ENCODE results near the gene WWC2.

WWC2 gene

DNA sequence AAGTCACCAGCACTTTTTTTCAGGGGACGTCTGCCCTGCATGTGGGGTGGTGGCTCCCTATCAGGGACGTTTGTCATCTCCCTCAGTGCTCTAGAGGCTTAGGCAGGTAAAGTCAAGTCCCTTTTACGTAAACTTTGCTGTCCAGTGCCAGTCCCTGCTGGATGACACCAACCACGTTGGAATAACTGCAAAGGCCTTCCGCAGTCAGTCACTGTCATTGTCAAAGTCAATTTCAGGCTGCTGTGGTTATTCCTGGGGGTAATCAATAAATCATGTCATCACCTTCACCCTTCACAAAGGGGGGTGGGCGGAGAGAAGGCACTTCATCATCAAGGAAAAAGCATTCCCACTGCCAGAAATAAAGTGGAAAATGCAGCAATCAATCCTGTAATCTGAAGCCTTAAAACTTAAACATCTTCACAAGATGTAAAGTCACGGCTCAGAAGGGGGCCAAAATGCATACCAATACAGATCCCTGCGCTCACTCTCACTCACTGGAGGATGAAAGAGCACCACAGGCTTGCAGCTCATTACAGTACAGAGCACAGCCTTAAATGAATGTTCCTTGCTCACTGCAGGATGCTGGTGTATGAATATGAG, 164.8 kb downstream of the WWC2 start:
- Histone ChIP-seq H3K9ac (ENCODE audit: low read depth, low read length) (no peak overlapping the region), H3K36me3 (ENCODE audit: insufficient read depth, low read length) (peaks cover 31% of the 10 kb centered on the region), H3K9me3 (ENCODE audit: control insufficient read depth, insufficient read depth, low read length) (no peaks in the 10 kb centered on the region), H3K4me1 (ENCODE audit: insufficient read depth, low read length) (peaks cover 4% of the 10 kb centered on the region; the same call in 1 of the 2 replicates)

DNA sequence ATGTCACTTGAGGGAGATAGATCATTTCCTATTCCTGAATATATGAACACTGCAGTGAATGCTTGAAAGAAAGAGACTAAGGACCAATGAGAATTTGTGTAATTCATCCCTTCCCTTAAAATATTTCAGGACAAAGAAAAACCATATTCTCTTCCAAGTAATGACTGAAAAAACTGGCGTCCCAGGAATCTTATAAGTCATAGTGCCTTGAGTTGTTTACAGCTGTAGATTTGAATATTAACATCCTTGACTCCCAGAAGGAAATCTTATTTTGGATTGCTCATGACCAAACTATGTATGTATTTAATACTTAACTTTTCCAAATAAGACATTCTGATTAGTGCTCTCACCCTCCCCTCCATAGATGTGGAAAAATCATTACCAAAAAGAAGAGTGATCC, 165.6 kb downstream of the WWC2 start:
- peaks cover 34% of the 10 kb centered on the region for H3K36me3 ChIP-seq (ENCODE audit: insufficient read depth, low read length)
- H3K9me3 ChIP-seq (ENCODE audit: control insufficient read depth, insufficient read depth, low read length): no peaks in the 10 kb centered on the region
- no peak overlapping the region for H3K9ac ChIP-seq (ENCODE audit: low read depth, low read length)
- H3K4me1 ChIP-seq (ENCODE audit: insufficient read depth, low read length): peaks cover 4% of the 10 kb centered on the region; the same call in 1 of the 2 replicates

DNA sequence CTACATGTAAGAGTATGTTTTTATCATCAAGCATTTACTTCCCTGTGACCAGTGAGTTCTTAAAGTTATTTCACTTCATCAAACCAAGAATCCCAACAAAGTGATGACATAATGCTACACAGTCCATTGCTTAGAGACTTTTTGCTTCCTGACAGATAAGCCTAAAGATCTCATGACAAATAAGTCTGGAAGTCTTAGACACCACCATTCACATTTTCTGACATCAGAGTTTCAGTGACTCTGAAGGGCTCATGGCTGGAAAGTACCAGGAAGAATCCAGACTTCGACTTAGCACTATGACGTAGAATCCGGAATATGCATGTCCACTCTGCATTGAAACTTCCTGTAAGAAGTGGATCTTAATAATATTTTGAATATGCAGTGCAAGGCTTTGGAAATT, 167.3 kb downstream of the WWC2 start:
- H3K36me3 ChIP-seq (ENCODE audit: insufficient read depth, low read length): peaks cover 41% of the 10 kb centered on the region
- H3K4me1 ChIP-seq (ENCODE audit: insufficient read depth, low read length): peaks cover 4% of the 10 kb centered on the region; the same call in 1 of the 2 replicates

DNA sequence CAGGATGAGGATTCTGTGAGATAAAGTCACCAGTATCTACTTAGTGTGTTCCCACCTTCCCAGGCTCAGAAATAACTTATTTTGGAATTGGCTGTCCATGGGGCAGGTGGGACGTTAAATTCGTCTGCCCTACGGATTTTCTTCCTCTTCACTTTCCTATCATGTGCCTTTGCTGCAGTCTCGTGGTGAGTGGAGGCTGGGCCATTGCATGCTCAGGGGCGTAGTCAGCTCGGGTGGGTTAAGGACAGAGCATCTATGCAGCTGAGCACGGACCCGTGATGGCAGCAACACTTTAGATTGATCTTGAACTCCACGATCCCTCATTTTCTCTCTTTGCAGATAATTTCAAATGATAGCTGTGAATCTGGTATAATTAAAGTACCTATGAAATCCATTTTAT, 169.5 kb downstream of the WWC2 start:
- Histone ChIP-seq H3K9ac (ENCODE audit: low read depth, low read length) (no peak overlapping the region), H3K4me1 (ENCODE audit: insufficient read depth, low read length) (no peaks in the 10 kb centered on the region), H3K9me3 (ENCODE audit: control insufficient read depth, insufficient read depth, low read length) (peaks cover 5% of the 10 kb centered on the region; the same call in 1 of the 2 replicates), H3K36me3 (ENCODE audit: insufficient read depth, low read length) (peaks cover 42% of the 10 kb centered on the region)

More for the DNA sequence above, 167.3 kb downstream of the WWC2 start:
- H3K9ac ChIP-seq (ENCODE audit: low read depth, low read length): no peak overlapping the region
- H3K9me3 ChIP-seq (ENCODE audit: control insufficient read depth, insufficient read depth, low read length): no peaks in the 10 kb centered on the region

DNA sequence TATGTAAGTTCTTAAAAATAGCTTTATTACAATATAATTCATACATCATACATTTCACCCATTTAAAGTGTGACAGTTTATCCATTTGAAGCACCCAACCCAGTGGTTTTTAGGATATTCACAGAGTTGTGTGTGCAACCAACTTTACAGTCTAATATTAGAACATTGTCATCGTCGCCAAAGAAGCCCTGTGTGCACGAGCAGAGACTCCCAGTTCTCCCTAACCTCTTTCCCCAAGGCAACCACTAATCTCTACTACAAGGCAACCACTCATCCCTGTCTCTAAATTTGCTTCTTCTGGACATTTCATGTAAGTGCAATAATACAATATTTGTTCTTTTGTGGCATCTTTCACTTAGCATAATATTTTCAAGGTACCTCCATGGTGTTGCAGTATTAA, 173.3 kb downstream of the WWC2 start:
- H3K9ac ChIP-seq (ENCODE audit: low read depth, low read length): no peak overlapping the region
- H3K9me3 ChIP-seq (ENCODE audit: control insufficient read depth, insufficient read depth, low read length): peaks cover 24% of the 10 kb centered on the region
- H3K36me3 ChIP-seq (ENCODE audit: insufficient read depth, low read length): peaks cover 26% of the 10 kb centered on the region
- no peaks in the 10 kb centered on the region for H3K4me1 ChIP-seq (ENCODE audit: insufficient read depth, low read length)

DNA sequence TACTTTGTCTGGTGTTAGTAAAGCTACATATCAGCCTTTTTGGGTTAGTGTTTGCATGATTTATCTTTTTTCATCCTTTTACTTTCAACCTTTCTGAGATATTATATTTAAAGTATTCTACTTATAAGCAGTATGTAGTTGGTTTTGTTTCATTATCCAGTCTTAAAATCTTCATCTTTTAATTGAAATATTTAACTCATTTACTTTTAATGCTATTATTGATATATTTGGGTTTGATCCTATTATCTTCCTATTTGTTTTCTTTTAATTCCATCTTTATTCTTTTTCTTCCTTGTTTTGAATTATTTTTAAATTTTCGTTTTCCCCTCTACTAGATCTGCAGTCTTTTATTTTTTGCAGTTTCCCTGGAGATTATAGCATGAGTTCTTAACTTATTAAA, 177.0 kb downstream of the WWC2 start:
- Histone ChIP-seq H3K4me1 (ENCODE audit: insufficient read depth, low read length) (no peaks in the 10 kb centered on the region), H3K9me3 (ENCODE audit: control insufficient read depth, insufficient read depth, low read length) (peaks cover 24% of the 10 kb centered on the region), H3K36me3 (ENCODE audit: insufficient read depth, low read length) (peaks cover 16% of the 10 kb centered on the region)

DNA sequence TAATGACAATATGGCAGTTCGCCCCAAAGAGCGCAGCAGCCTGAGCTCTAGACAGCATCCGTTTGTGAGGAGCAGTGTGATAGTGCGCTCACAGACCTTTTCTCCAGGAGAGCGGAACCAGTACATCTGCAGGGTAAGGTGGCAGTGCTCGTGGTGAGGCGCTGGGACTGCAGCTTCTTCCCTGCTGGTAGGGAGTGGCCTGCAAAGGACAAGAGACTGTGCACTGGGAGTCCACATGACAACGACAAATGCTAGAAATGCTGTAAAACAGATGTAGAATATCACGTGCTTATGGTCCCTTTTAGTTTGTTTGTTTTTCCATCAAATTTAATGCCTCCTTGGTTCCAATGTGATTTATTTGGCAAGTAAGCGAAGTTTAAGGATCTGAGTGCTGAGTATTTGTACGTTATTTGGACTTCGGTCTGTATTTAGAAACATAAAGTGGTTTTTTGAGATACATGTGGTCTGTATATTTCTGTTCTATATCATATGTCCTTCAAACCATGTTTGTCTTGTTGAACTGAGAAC, 185.3 kb downstream of the WWC2 start:
- H3K9ac ChIP-seq (ENCODE audit: low read depth, low read length): no peak overlapping the region
- H3K36me3 ChIP-seq (ENCODE audit: insufficient read depth, low read length): peaks cover 31% of the 10 kb centered on the region
- H3K4me1 ChIP-seq (ENCODE audit: insufficient read depth, low read length): no peaks in the 10 kb centered on the region
- H3K9me3 ChIP-seq (ENCODE audit: control insufficient read depth, insufficient read depth, low read length): no peaks in the 10 kb centered on the region

More for the DNA sequence above, 177.0 kb downstream of the WWC2 start:
- H3K9ac ChIP-seq (ENCODE audit: low read depth, low read length): no peak overlapping the region

DNA sequence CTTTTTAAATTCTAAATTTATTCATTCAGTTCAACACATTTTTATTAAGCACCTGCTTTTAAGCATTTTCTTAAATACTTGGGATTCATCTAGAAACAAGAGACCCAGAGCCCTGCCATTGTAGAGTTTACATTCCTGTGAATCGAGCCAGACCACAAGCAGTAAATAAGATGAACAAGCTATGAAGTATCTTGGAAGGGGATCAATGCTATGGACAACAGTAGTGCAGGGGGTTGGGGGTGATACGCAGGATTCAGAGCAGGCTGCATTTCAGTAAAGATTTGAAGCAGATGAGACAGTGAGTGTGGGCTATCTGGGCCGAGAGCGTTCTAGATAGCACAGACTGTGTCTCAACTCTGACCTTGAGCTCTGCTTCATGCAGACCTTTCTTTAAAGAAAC, 185.9 kb downstream of the WWC2 start:
- Histone ChIP-seq H3K9me3 (ENCODE audit: control insufficient read depth, insufficient read depth, low read length) (no peaks in the 10 kb centered on the region), H3K9ac (ENCODE audit: low read depth, low read length) (no peak overlapping the region), H3K36me3 (ENCODE audit: insufficient read depth, low read length) (peaks cover 38% of the 10 kb centered on the region), H3K4me1 (ENCODE audit: insufficient read depth, low read length) (no peaks in the 10 kb centered on the region)

DNA sequence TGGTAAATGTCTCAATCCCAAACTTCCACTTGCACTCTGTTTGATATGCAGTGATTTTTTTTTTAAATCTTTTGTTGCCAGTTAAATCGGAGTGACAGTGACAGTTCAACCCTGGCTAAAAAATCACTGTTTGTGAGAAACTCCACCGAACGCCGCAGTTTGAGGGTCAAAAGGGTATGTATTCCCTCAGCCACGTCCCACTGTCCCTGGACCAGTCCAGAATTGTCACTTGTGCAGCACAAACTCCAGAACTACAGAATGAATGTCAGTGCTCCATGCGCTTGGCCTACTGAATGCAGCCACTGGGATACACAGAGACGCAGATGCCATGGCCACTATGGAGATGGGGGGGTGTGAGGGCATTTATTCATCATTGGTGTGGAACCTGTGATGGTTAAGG, 186.8 kb downstream of the WWC2 start:
- peaks cover 37% of the 10 kb centered on the region for H3K36me3 ChIP-seq (ENCODE audit: insufficient read depth, low read length)
- no peaks in the 10 kb centered on the region for H3K9me3 ChIP-seq (ENCODE audit: control insufficient read depth, insufficient read depth, low read length)
- H3K4me1 ChIP-seq (ENCODE audit: insufficient read depth, low read length): no peaks in the 10 kb centered on the region
- H3K9ac ChIP-seq (ENCODE audit: low read depth, low read length): no peak overlapping the region

DNA sequence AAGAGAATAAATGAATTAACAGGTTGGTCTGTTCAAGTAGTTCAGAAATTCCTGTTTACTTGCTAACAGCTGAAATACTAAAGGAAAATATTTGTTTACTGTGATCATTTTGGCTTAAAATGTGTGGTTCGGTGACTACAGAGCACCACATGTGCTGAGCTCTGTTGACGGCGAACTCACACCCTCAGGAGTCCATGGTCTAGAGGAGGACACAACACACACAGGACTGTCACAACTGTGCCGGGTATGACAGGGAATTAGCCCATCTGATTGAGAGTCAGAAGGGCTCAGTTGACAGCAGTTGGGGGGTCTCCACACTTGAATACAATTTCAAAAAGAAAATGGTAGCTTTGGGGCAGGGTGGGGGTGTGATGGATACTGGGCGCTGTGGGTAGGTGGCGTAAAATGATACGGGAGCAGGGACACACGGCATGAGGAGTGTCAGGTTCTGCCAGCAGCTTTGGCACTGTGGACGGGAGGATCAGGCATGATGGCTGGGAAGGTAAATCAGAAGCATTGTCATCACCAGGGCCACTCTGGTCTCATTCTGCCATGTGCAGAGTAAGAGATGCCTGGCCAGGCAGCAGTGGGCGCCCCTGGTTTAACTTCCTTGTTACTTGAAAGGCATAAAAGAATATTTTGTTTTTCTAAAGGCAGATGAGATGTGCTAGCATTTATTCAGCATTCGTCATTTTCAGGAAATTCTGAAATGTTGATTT, 187.7 kb downstream of the WWC2 start:
- Histone ChIP-seq H3K4me1 (ENCODE audit: insufficient read depth, low read length) (no peaks in the 10 kb centered on the region), H3K9me3 (ENCODE audit: control insufficient read depth, insufficient read depth, low read length) (no peaks in the 10 kb centered on the region), H3K9ac (ENCODE audit: low read depth, low read length) (no peak overlapping the region), H3K36me3 (ENCODE audit: insufficient read depth, low read length) (peaks cover 38% of the 10 kb centered on the region)

DNA sequence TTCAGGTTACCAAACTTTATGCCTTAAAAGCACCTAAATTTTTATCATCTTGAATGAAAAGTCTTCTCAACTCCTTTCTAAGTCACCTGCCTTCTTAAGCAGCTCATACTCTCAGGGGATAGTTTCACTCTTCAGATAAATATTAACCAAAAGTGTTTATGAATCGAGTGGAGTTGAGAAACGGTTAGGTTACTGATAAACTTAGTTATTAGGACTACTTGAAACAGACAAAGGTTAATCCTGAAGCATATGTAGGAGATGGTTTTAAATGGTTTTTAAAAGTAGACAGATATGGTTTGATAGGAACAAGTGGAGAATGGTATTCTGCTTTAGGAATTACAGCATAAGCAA, 188.2 kb downstream of the WWC2 start:
- Histone ChIP-seq H3K9ac (ENCODE audit: low read depth, low read length) (no peak overlapping the region), H3K36me3 (ENCODE audit: insufficient read depth, low read length) (peaks cover 38% of the 10 kb centered on the region), H3K9me3 (ENCODE audit: control insufficient read depth, insufficient read depth, low read length) (no peaks in the 10 kb centered on the region), H3K4me1 (ENCODE audit: insufficient read depth, low read length) (no peaks in the 10 kb centered on the region)

DNA sequence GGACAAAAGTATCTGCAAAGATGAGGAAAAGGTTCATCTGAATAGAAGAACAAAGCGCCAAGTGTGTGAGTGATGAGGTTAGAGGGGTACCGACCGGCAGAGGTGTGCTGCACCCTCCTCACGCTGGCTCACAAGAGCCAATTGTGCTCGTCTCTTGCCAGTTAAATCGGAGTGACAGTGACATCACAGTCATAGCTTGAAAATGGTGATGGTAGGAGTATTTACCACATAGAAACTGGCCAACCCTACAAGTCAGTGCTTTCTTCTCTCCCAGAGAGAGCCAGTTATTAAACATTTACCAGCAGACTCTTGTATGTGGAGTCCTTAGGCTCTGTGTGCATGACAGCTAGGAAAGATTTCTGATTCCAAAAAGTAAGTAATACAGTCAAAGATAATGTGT, 188.6 kb downstream of the WWC2 start:
- Histone ChIP-seq H3K9ac (ENCODE audit: low read depth, low read length) (no peak overlapping the region), H3K4me1 (ENCODE audit: insufficient read depth, low read length) (no peaks in the 10 kb centered on the region), H3K9me3 (ENCODE audit: control insufficient read depth, insufficient read depth, low read length) (no peaks in the 10 kb centered on the region), H3K36me3 (ENCODE audit: insufficient read depth, low read length) (peaks cover 35% of the 10 kb centered on the region)

DNA sequence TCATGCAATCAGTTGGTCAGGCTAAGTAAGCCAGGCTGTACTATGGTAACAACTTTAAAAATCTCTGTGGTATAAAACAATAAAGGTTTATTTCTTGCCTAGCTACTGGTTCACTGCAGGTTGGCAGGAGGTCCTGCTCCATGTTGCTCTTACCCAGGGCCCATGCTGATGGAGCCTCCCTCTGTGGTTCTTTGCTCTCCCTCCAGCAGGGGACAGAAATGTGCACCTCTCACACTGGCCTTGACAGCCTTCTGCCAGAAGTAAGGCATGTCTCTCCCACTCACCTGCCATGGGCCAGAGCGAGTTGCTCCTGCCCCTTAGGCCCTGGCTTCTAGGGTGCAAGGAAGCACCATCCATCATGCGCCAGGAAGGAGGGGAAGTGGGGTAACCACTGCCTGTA, 189.9 kb downstream of the WWC2 start:
- no peak overlapping the region for H3K9ac ChIP-seq (ENCODE audit: low read depth, low read length)
- H3K4me1 ChIP-seq (ENCODE audit: insufficient read depth, low read length): no peaks in the 10 kb centered on the region
- H3K36me3 ChIP-seq (ENCODE audit: insufficient read depth, low read length): peaks cover 32% of the 10 kb centered on the region
- no peaks in the 10 kb centered on the region for H3K9me3 ChIP-seq (ENCODE audit: control insufficient read depth, insufficient read depth, low read length)

DNA sequence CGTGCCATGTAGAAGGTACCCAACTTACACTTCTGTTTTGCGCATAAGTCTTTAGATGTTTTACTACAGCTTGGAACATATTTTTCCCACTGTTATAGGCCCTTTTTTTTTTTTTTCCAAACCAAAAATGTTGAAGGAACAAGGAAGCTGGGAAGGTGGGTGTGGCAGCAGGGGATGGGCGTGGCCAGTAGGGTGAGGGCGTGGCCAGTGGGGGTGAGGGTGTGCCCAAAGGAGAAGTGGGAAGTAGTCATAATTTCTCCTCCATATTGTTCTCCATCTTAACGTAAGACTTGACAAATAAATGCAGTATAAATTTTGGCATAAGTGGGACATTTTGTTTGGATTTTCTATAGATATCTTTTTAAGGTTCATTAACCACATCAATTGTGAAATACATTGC, 190.6 kb downstream of the WWC2 start:
- Histone ChIP-seq H3K9me3 (ENCODE audit: control insufficient read depth, insufficient read depth, low read length) (no peaks in the 10 kb centered on the region), H3K4me1 (ENCODE audit: insufficient read depth, low read length) (no peaks in the 10 kb centered on the region), H3K9ac (ENCODE audit: low read depth, low read length) (no peak overlapping the region)

DNA sequence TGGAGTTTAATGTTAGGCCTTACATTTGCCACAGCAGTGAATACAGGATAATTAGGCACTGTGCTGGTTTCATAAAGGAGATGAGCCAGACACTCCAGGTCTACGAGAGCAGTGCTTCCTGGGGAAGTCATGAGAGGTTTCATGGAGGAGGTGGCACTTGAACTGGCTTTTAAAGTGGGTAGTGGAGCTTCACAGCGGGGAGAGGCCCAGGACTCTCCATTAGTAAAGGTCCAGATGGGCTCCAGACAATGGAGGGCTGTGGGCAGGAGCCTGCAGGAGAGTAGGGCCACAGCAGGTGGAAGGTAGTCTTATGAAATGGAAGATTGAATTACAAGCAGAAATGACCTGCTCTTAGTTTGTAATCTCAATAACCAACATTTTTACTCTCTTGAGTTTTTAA, 192.0 kb downstream of the WWC2 start:
- Histone ChIP-seq H3K4me1 (ENCODE audit: insufficient read depth, low read length) (no peaks in the 10 kb centered on the region), H3K36me3 (ENCODE audit: insufficient read depth, low read length) (peaks cover 38% of the 10 kb centered on the region), H3K9ac (ENCODE audit: low read depth, low read length) (no peak overlapping the region), H3K9me3 (ENCODE audit: control insufficient read depth, insufficient read depth, low read length) (no peaks in the 10 kb centered on the region)

More for the DNA sequence above, 190.6 kb downstream of the WWC2 start:
- H3K36me3 ChIP-seq (ENCODE audit: insufficient read depth, low read length): peaks cover 35% of the 10 kb centered on the region
